Sigmoid colon (tissue), 7 donors: ENCODE measurements around the gene YIPF2. TPM values are rescaled to one million over a fixed set of nuclear protein-coding genes. Genes with fewer than 3 reads are reported as not detected.

Source experiments
- DNase-seq: peaks from one replicate; pipeline ENCODE4 v3.0.0-alpha.2; 2019
- H3K27ac ChIP-seq, 4 donors: fragments of 200-600 bp; sonication (generic); one replicate each; pipeline ENCODE4 v1.5.1; 2016 to 2019; ENCODE audit warnings: mild to moderate bottlenecking in 1 of 4
- H3K27me3 ChIP-seq, 3 donors: fragments of 200-600 bp; sonication (generic); one replicate each; pipeline ENCODE4 v1.5.1; 2019; ENCODE audit warnings: mild to moderate bottlenecking in 1 of 3
- H3K36me3 ChIP-seq, 4 donors: fragments of 200-600 bp; sonication (generic); one replicate each; pipeline ENCODE4 v1.5.1; 2016 to 2019
- H3K4me1 ChIP-seq, 4 donors: fragments of 200-600 bp; sonication (generic); one replicate each; pipeline ENCODE4 v1.5.1; 2017 to 2019
- H3K4me3 ChIP-seq, 4 donors: fragments of 200-600 bp; sonication (generic); one replicate each; pipeline ENCODE4 v1.5.1; 2017 to 2019; ENCODE audit warnings: mild to moderate bottlenecking in 2 of 4, moderate library complexity in 1 of 4
- H3K9me3 ChIP-seq, 4 donors: fragments of 200-600 bp in 3 of 4; sonication (generic) in 3 of 4; one replicate each; pipeline versions ENCODE4 v1.5.1 to v1.6.1; 2013 to 2019
- EP300 ChIP-seq, 4 donors: sonication (generic); formaldehyde crosslinking; IDR thresholded peaks; one replicate each; pipeline ENCODE4 v1.6.1; 2017; ENCODE audit warnings: antibody characterized with exemption in 4 of 4
- POLR2A ChIP-seq, 2 donors: fragments of 450-650 bp; IDR thresholded peaks; one replicate each; pipeline ENCODE4 v1.6.1; 2016; ENCODE audit warnings: antibody characterized with exemption in 2 of 2, mild to moderate bottlenecking in 2 of 2, moderate library complexity in 2 of 2
- POLR2AphosphoS5 ChIP-seq, 4 donors: sonication (generic); formaldehyde crosslinking; IDR thresholded peaks; one replicate each; pipeline ENCODE4 v1.6.1; 2017; ENCODE audit warnings: antibody characterized with exemption in 4 of 4
- WGBS, 2 donors: extraction: QIAGEN DNeasy Blood & Tissue Kit; methylation state at CpG; one replicate each; pipeline ENCODE4 v1.1.7; 2013; 5-methylcytosine and 5-hydroxymethylcytosine counted together
- intact Hi-C: fragments of 100-400 bp; cut with DNase I; formaldehyde crosslinking; loops from one replicate; pipeline ENCODE4 v1.15.1; 2023
- polyA plus RNA-seq, 3 donors: library from polyadenylated mRNA; stranded (reverse); fragments of 200-250 nt; gene quantifications; one replicate each; pipeline ENCODE4 v1.2.3, GENCODE V29; 2013
- total RNA-seq, 4 donors: library from RNA; depleted of rRNA; stranded (reverse); fragments of >200 nt; gene quantifications; one replicate each; pipeline ENCODE4 v1.1.0, GENCODE V29; 2016
- TF ChIP-seq, protein P1 (sequence below), 4 experiments: fragments of 450-650 bp in 3 of 4; fragments of 200-600 bp in 1 of 4; IDR thresholded peaks; one replicate each; pipeline ENCODE4 v1.5.1; 2016 to 2019; ENCODE audit warnings: antibody characterized with exemption in 4 of 4, mild to moderate bottlenecking in 3 of 4, moderate library complexity in 2 of 4
- donor health status: healthy with polysubstance abuse.
- donor health status: Bipolar disorder and iron deficiency.
- donor health status: healthy.

The YIPF2 gene
- total and polyA plus RNA-seq, 7 donors, result 19.4 to 61.3 (median 27.7) TPM

DNA sequence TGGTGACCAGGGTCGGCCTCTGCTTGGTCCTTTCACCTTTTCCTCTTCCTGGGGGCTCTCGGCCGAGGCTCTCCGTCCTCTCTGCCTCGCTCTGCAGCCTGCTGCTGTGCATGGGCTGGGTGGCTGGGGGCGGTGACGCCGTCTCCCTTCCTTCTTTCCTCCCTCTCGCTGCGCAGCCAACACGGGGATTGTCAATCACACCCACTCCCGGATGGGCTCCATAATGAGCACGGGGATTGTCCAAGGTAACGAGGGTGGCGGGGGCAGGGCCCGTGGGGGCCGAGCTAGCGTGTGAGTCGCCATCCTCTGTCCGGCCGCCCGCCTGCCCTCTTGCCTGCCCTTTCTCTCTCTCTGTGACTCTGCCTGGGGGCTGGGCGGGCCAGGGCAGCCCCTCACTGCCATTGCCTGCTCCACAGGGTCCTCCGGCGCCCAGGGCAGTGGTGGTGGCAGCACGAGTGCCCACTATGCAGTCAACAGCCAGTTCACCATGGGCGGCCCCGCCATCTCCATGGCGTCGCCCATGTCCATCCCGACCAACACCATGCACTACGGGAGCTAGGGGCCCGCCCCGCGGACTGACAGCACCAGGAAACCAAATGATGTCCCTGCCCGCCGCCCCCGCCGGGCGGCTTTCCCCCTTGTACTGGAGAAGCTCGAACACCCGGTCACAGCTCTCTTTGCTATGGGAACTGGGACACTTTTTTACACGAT lies 7.1 kb downstream of the YIPF2 start:
- intact Hi-C loops, result no loop called here
- no peaks in the 10 kb centered on the region for H3K4me1 ChIP-seq
- no peaks in the 10 kb centered on the region for H3K9me3 ChIP-seq
- no peak overlapping the region for H3K4me3 ChIP-seq
- peaks cover 15 to 80% (median 34%) of the 10 kb centered on the region in 4 donors for H3K36me3 ChIP-seq
- 91 to 92% methylated on average over 43 of the region's 43 CpGs for WGBS, 2 donors
- H3K27ac ChIP-seq, result no peak overlapping the region
- TF ChIP-seq POLR2AphosphoS5 (IDR thresholded peaks at IDR 0.05), result no peak
- TF ChIP-seq, protein P1, sequence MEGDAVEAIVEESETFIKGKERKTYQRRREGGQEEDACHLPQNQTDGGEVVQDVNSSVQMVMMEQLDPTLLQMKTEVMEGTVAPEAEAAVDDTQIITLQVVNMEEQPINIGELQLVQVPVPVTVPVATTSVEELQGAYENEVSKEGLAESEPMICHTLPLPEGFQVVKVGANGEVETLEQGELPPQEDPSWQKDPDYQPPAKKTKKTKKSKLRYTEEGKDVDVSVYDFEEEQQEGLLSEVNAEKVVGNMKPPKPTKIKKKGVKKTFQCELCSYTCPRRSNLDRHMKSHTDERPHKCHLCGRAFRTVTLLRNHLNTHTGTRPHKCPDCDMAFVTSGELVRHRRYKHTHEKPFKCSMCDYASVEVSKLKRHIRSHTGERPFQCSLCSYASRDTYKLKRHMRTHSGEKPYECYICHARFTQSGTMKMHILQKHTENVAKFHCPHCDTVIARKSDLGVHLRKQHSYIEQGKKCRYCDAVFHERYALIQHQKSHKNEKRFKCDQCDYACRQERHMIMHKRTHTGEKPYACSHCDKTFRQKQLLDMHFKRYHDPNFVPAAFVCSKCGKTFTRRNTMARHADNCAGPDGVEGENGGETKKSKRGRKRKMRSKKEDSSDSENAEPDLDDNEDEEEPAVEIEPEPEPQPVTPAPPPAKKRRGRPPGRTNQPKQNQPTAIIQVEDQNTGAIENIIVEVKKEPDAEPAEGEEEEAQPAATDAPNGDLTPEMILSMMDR (IDR thresholded peaks at IDR 0.05), result no peak
- DNase-seq, result no peak
- no peaks in the 10 kb centered on the region for H3K27me3 ChIP-seq

GRCh38 chr19:10920781-10921180 lies 7.7 kb downstream of the YIPF2 start:
- WGBS, 2 donors, result 85 to 88% methylated on average over 16 of the region's 16 CpGs
- no peak for DNase-seq
- H3K4me1 ChIP-seq, result no peaks in the 10 kb centered on the region
- H3K4me3 ChIP-seq, result no peak overlapping the region
- H3K27me3 ChIP-seq, result no peaks in the 10 kb centered on the region
- peaks cover 15 to 86% (median 35%) of the 10 kb centered on the region in 4 donors for H3K36me3 ChIP-seq
- intact Hi-C loops, result no loop called here
- TF ChIP-seq EP300 (IDR thresholded peaks at IDR 0.05) (no peak), POLR2AphosphoS5 (IDR thresholded peaks at IDR 0.05) (no peak), POLR2A (IDR thresholded peaks at IDR 0.05) (no peak)
- TF ChIP-seq, protein P1 (IDR thresholded peaks at IDR 0.05), result no peak
- H3K27ac ChIP-seq, result no peak overlapping the region
- H3K9me3 ChIP-seq, result no peaks in the 10 kb centered on the region

GRCh38 chr19:10920288-10920655 lies 8.2 kb downstream of the YIPF2 start:
- peaks cover 15 to 87% (median 36%) of the 10 kb centered on the region in 4 donors for H3K36me3 ChIP-seq
- intact Hi-C loops, result no loop called here
- WGBS, 2 donors, result 93 to 95% methylated on average over 10 of the region's 10 CpGs
- H3K4me3 ChIP-seq, result no peak overlapping the region
- no peak overlapping the region for H3K27ac ChIP-seq
- DNase-seq, result no peak
- no peak for TF ChIP-seq POLR2AphosphoS5 (IDR thresholded peaks at IDR 0.05)
- TF ChIP-seq EP300 (IDR thresholded peaks at IDR 0.05), result no peak
- no peak for TF ChIP-seq POLR2A (IDR thresholded peaks at IDR 0.05)
- no peaks in the 10 kb centered on the region for H3K27me3 ChIP-seq
- H3K4me1 ChIP-seq, result no peaks in the 10 kb centered on the region
- no peaks in the 10 kb centered on the region for H3K9me3 ChIP-seq

- intact Hi-C loops, result no loop called here
- Histone ChIP-seq H3K27me3 (no peaks in the 10 kb centered on the region), H3K4me3 (no peak overlapping the region), H3K27ac (no peak overlapping the region), H3K9me3 (no peaks in the 10 kb centered on the region), H3K36me3 (peaks cover 15 to 87% (median 37%) of the 10 kb centered on the region in 4 donors), H3K4me1 (no peaks in the 10 kb centered on the region)
- TF ChIP-seq POLR2A (IDR thresholded peaks at IDR 0.05), result no peak
- TF ChIP-seq EP300 (IDR thresholded peaks at IDR 0.05), result no peak
- TF ChIP-seq, protein P1 (IDR thresholded peaks at IDR 0.05), result no peak
- TF ChIP-seq POLR2AphosphoS5 (IDR thresholded peaks at IDR 0.05), result no peak
- DNase-seq, result no peak
- 75 to 86% methylated on average over 26 of the region's 26 CpGs for WGBS, 2 donors
Measured at GRCh38 chr19:10919352-10920287, 8.8 kb downstream of the YIPF2 start.

- Histone ChIP-seq H3K9me3 (no peaks in the 10 kb centered on the region), H3K4me1 (no peaks in the 10 kb centered on the region), H3K4me3 (no peak overlapping the region), H3K36me3 (peaks cover 19 to 92% (median 38%) of the 10 kb centered on the region in 4 donors), H3K27me3 (no peaks in the 10 kb centered on the region), H3K27ac (no peak overlapping the region)
- intact Hi-C loops, result no loop called here
- 92 to 96% methylated on average over 11 of the region's 11 CpGs for WGBS, 2 donors
- no peak for DNase-seq
- TF ChIP-seq, protein P1 (IDR thresholded peaks at IDR 0.05), result no peak
- TF ChIP-seq POLR2A (IDR thresholded peaks at IDR 0.05) (no peak), EP300 (IDR thresholded peaks at IDR 0.05) (no peak), POLR2AphosphoS5 (IDR thresholded peaks at IDR 0.05) (no peak)
Measured at GRCh38 chr19:10918359-10918758, 10.1 kb downstream of the YIPF2 start.
